Heart left ventricle (tissue), 16 donors: ENCODE results near the gene IL1RL2. TPM values are rescaled to one million over a fixed set of nuclear protein-coding genes. Genes with fewer than 3 reads are reported as not detected.

Source experiments
- ATAC-seq, 4 donors: fragments of 200-7000 bp; cut with Tn5 transposase; one replicate each; pipeline ENCODE4 v1.9.1; 2020 to 2022; ENCODE audit warnings: moderate library complexity in 4 of 4, mild to moderate bottlenecking in 3 of 4, moderate number of reproducible peaks in 1 of 4
- DNase-seq, 5 donors: peaks; one replicate each; pipeline ENCODE4 v3.0.0-alpha.2; 2020
- H3K27ac ChIP-seq, 12 donors: fragments of 200-600 bp; sonication (generic) in 4 of 12; one replicate each; pipeline versions ENCODE4 v1.5.0 to v1.8.0; 2016 to 2022; ENCODE audit warnings: mild to moderate bottlenecking in 2 of 12
- H3K27me3 ChIP-seq, 9 donors: fragments of 200-600 bp; sonication (generic) in 2 of 9; one replicate each; pipeline versions ENCODE4 v1.5.1 to v1.8.0; 2016 to 2022; ENCODE audit warnings: mild to moderate bottlenecking in 3 of 9
- H3K36me3 ChIP-seq, 9 donors: fragments of 200-600 bp; sonication (generic) in 2 of 9; one replicate each; pipeline versions ENCODE4 v1.5.0 to v1.8.0; 2018 to 2022; ENCODE audit warnings: mild to moderate bottlenecking in 2 of 9
- H3K4me1 ChIP-seq, 12 donors: fragments of 200-600 bp; sonication (generic) in 4 of 12; one replicate each; pipeline versions ENCODE4 v1.5.0 to v1.8.0; 2016 to 2022; ENCODE audit warnings: mild to moderate bottlenecking in 3 of 12
- H3K4me3 ChIP-seq, 12 donors: fragments of 200-600 bp; sonication (generic) in 4 of 12; one replicate each; pipeline versions ENCODE4 v1.5.0 to v1.8.0; 2017 to 2022; ENCODE audit warnings: mild to moderate bottlenecking in 9 of 12, moderate library complexity in 4 of 12
- H3K9me3 ChIP-seq, 12 donors: fragments of 200-600 bp; sonication (generic) in 4 of 12; one replicate each; pipeline versions ENCODE4 v1.5.0 to v1.8.0; 2016 to 2022; ENCODE audit warnings: mild to moderate bottlenecking in 1 of 12
- CTCF ChIP-seq, 12 donors: fragments of 200-600 bp; sonication (generic) in 4 of 12; IDR thresholded peaks; one replicate each; pipeline versions ENCODE4 v1.5.0 to v1.8.0; 2018 to 2022; ENCODE audit warnings: antibody characterized with exemption in 12 of 12, mild to moderate bottlenecking in 5 of 12
- POLR2A ChIP-seq, 2 donors: fragments of 450-650 bp; IDR thresholded peaks; one replicate each; pipeline ENCODE4 v1.6.1; 2017; ENCODE audit warnings: antibody characterized with exemption in 2 of 2, mild to moderate bottlenecking in 2 of 2, moderate library complexity in 2 of 2
- WGBS, 4 donors: extraction: QIAGEN DNeasy Blood & Tissue Kit in 2 of 4; methylation state at CpG; one replicate each; pipeline versions ENCODE4 v1.1.5 to v1.1.7; 2013 to 2018; 5-methylcytosine and 5-hydroxymethylcytosine counted together
- intact Hi-C, 10 donors: fragments of 100-400 bp; cut with DNase I; formaldehyde crosslinking; loops; one replicate each; pipeline versions ENCODE4 v1.11.1 to v1.14.2; 2022
- polyA plus RNA-seq, 2 donors: library from polyadenylated mRNA; stranded (reverse); fragments of 200-250 nt; gene quantifications; one replicate each; pipeline ENCODE4 v1.2.3, GENCODE V29; 2013
- total RNA-seq, 9 donors: library from RNA; depleted of rRNA in 2 of 9; stranded (reverse); fragments of >200 nt in 2 of 9; fragmentation: NEBNext Ultra II Directional in 3 of 9; extraction: Animal tissue kit (Norgen Biotek cat#: 25700) in 3 of 9; gene quantifications; one replicate each; pipeline versions ENCODE4 v1.1.0 to v1.2.4, GENCODE V29; 2016 to 2023
- donor health status: ischemic (EF 13 %, LVEDD 7.1; RV severe dilation, severe dysfunction).
- donor health status: healthy with polysubstance abuse.
- donor health status: DM: no; HTN: yes; CAD: no.
- donor health status: DM: no; HTN: no; CAD: no.
- donor health status: ischemic (EF 25% LVEDD 6.9; RV normal size, moderate dysfunction).
- donor health status: ischemic (EF 25% LVEDD 5.7; RV mildly dilated, moderate dysfunction).
- donor health status: healthy.
- donor health status: DM: yes; HTN: yes; CAD: no.
- donor health status: ischemic (EF 35%, LVEDD 5.7; RV mildly dilated, moderate dysfunction).
- donor health status: nonischemic (EF 11% LVEDD 7.7; RV severe dilation, severe dysfunction).
- donor health status: DM: yes; HTN: yes; CAD: no.
- donor health status: PGD.
- donor health status: ischemic (EF 29% LVEDD 5.4; RV normal size, mild dysfunction).
- donor health status: nonischemic (EF 23%, LVEDD 6.1; RV moderate dilation, normal function).

The IL1RL2 gene
- total and polyA plus RNA-seq, 11 donors, result 0.22 to 0.75 (median 0.43) TPM; not detected in 5

- intact Hi-C loops, result no loop called here
- ATAC-seq (no peak), DNase-seq (no peak)
- TF ChIP-seq CTCF (IDR thresholded peaks at IDR 0.05), result no peak
- no peak for TF ChIP-seq POLR2A (IDR thresholded peaks at IDR 0.05)
- Histone ChIP-seq H3K36me3 (no peaks in the 10 kb centered on the region), H3K9me3 (peaks cover 0 to 18% (median 3%) of the 10 kb centered on the region in 12 donors), H3K27me3 (peaks cover 0 to 3% (median 0%) of the 10 kb centered on the region in 9 donors), H3K4me1 (no peaks in the 10 kb centered on the region), H3K4me3 (no peak overlapping the region), H3K27ac (no peak overlapping the region)
- WGBS, 4 donors, result 73 to 94% (median 89%) methylated on average over 4 to 5 of the region's 5 CpGs
These were observed 20.0 kb downstream of the IL1RL2 start for GRCh38 chr2:102206666-102207341.

GRCh38 chr2:102208774-102209173 lies 22.0 kb downstream of the IL1RL2 start:
- no peak for ATAC-seq
- no peak overlapping the region for H3K4me3 ChIP-seq
- peaks cover 0 to 17% (median 2%) of the 10 kb centered on the region in 12 donors for H3K9me3 ChIP-seq
- intact Hi-C loops, result no loop called here
- H3K27ac ChIP-seq, result no peak overlapping the region
- H3K4me1 ChIP-seq, result no peaks in the 10 kb centered on the region
- no peak for DNase-seq
- TF ChIP-seq CTCF (IDR thresholded peaks at IDR 0.05) (no peak), POLR2A (IDR thresholded peaks at IDR 0.05) (no peak)
- peaks cover 0 to 3% (median 0%) of the 10 kb centered on the region in 9 donors for H3K27me3 ChIP-seq
- no peaks in the 10 kb centered on the region for H3K36me3 ChIP-seq

GRCh38 chr2:102209474-102209873 lies 22.7 kb downstream of the IL1RL2 start:
- H3K27me3 ChIP-seq, result peaks cover 0 to 3% (median 0%) of the 10 kb centered on the region in 9 donors
- H3K27ac ChIP-seq, result no peak overlapping the region
- ATAC-seq (no peak), DNase-seq (no peak)
- TF ChIP-seq POLR2A (IDR thresholded peaks at IDR 0.05) (no peak), CTCF (IDR thresholded peaks at IDR 0.05) (no peak)
- no peak overlapping the region for H3K4me3 ChIP-seq
- 0 to 100% (median 70%) methylated on average over 1 of the region's 1 CpG for WGBS, 4 donors
- no peaks in the 10 kb centered on the region for H3K4me1 ChIP-seq
- peaks cover 0 to 10% (median 1%) of the 10 kb centered on the region in 12 donors for H3K9me3 ChIP-seq
- intact Hi-C loops, result no loop called here
- no peaks in the 10 kb centered on the region for H3K36me3 ChIP-seq

- peaks cover 0 to 37% (median 24%) of the 10 kb centered on the region in 12 donors for H3K9me3 ChIP-seq
- no peak overlapping the region for H3K27ac ChIP-seq
- H3K36me3 ChIP-seq, result no peaks in the 10 kb centered on the region
- intact Hi-C loops, result no loop called here
- no peak for DNase-seq
- no peaks in the 10 kb centered on the region for H3K4me1 ChIP-seq
- H3K4me3 ChIP-seq, result no peak overlapping the region
- TF ChIP-seq CTCF (IDR thresholded peaks at IDR 0.05) (no peak), POLR2A (IDR thresholded peaks at IDR 0.05) (no peak)
- no peaks in the 10 kb centered on the region for H3K27me3 ChIP-seq
- ATAC-seq, result no peak
These were observed 30.2 kb downstream of the IL1RL2 start for GRCh38 chr2:102217032-102217431.
